HG03108 (cell line): ENCODE results near the gene ADCY2.

Experiments
- ATAC-seq: cut with Tn5 transposase; IDR thresholded peaks from one replicate; pipeline ENCODE4 v1.9.1; 2021; ENCODE audit warnings: moderate library complexity; ENCODE audit not compliant: unreplicated experiment

ADCY2 gene

DNA sequence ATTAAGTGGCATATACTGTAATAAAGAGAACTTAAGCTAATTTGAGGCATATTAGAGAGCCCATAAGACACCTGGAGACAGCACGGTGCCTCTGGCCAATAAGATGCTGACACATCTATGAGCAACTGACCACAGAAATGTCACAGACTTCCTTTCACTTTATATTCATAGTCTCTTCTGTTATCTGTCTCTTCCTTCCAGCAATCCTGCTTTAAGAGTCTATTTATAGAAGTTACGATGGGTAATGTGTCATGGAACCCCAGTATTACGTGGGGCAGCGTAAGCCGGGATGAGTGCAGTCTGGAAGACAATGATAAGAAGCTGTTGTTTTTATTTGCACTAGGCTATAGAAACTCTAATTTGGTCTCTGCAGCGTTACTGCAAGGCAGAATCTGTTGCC lies 318.2 kb downstream of the ADCY2 start:
- no peak for ATAC-seq

DNA sequence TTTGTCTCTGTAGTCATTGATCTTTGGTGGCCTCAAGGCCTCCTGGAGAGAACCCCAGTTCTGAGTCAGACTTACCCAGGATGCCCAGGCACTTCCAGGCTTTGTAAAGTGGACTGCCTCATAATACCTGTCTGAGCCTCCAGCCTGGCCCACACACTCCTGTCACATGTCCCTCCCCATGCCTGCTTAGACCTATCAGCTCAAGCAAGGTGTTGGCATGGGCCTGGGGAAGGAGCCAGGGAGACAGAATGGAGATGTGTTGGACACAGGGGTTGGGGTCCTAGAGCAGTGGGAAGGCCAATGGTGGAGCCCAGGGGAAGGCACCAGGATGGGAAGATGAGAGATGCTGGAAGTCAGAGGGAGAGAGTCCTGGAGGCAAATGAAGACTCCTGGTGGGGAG lies 318.8 kb downstream of the ADCY2 start:
- ATAC-seq = no peak

- ATAC-seq = no peak
Observed at GRCh38 chr5:7717691-7718090, 321.8 kb downstream of the ADCY2 start.

DNA sequence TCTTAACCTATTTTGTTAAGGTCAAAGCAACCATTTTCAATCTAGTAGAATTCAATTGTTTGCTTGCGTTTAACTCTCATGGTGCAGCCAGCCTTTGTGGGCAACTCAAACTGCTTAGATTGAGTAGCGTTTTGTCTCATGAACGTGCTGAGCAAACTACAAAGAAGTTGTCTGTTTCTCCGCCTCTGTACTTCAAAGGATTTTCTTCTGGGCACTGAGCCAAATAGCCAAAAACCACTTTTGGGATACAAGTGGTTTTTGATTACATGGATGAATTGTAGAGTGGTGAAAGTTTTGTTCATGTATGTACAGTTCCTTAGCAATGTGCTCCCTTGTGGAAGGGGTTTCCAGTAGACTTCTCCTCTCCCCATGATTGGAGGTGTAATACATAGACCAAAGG lies 332.1 kb downstream of the ADCY2 start:
- ATAC-seq = no peak

DNA sequence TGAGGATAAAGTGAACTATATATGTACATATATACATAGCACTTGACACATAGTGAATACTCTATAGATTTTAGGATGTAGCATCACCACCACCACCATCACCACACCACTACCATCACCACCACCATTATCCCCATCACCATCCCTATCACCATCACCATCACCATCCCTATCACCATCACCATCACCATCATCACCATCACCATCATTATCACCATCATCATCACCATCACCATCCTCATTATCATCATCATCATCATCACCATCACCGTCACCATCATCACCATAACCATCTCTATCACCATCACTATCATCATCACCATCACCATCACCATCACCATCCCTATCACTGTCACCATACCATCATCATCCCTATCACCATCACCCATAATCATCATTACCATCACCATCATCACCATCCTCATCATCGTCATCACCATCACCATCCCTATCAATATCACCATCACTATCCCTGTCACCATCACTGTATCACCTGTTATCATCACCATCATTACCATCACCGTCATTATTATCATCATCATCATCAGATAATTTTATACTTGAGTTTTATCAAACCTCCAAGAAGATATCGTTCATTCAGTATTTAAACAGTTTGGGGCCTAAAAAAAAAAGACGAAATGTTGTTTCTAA lies 345.6 kb downstream of the ADCY2 start:
- ATAC-seq = no peak

- no peak for ATAC-seq
Observed at GRCh38 chr5:7742241-7742656, 346.3 kb downstream of the ADCY2 start.

DNA sequence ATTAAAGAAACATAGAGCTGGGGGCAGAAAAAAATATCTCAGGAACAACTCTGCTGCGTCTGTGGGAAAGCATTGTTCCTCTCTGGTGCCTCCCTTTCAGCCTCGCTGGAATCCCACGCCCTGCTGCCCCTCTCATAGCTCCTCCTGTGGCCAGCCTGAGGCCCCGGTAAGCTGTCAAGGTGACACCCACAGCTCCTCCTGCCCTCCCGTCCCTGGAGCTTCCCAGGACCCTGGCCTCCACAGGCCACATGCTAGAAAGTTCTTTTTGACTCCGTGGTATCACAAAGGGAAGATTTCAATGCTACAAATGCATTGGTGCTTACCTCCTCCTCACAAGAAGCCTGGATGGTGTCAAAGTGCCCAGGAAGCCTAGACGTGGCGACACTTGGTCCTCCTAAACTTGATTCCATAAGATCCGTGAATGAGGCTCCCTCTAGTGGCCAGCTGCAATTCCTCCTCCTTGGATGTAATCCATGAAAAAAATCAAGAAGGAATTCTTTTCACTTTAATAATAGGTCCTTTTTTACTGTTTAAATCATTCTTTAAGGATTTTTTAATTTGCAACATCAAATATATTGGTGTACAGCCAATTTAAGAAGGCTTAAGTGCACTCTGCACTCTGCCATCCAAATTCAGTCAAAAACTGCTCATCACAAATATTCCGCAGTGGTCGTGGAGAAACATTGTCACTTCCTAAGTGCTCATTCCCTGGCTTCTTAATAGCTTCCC lies 350.1 kb downstream of the ADCY2 start:
- no peak for ATAC-seq

GRCh38 chr5:7747728-7748127 lies 351.8 kb downstream of the ADCY2 start:
- no peak for ATAC-seq

GRCh38 chr5:7749626-7750025 lies 353.7 kb downstream of the ADCY2 start:
- no peak for ATAC-seq

DNA sequence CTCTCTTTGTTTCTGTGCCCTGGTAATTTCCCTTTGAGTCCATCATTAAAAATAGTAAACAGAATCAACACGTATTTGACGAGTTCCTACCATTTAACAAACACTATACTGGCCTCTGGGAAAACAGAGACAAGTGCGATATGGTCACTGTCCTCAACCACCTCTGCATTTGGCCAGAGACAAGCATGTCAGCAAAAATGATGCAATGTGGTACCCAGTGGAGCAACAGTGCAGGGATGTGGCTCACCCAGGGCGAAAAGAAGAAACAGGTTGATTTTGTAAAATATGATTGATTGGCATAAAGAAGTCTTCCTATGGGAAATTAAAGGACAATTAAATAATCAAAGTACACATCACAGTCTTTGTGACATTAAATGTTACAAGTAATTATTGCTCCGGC lies 355.9 kb downstream of the ADCY2 start:
- ATAC-seq = no peak

GRCh38 chr5:7753181-7753580 lies 357.2 kb downstream of the ADCY2 start:
- ATAC-seq = no peak

- no peak for ATAC-seq
Observed at GRCh38 chr5:7753596-7753995, 357.7 kb downstream of the ADCY2 start.

DNA sequence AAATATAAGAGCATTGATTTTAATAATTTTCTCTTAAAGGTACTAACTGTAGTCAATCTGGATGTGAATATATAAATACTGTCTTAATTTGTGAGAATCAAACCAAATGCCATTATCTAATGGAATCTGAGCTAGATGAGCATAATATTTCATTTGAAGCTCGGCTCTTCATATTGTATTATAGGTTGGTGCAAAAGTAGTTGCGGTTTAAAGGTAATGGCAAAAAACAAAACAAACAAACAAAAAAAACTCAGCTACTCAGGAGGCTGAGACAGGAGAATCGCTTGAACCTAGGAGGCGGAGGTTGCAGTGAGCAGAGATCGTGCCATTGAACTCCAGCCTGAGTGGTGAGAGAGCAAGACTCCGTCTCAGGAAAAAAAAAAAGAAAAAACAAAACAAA lies 358.6 kb downstream of the ADCY2 start:
- no peak for ATAC-seq

DNA sequence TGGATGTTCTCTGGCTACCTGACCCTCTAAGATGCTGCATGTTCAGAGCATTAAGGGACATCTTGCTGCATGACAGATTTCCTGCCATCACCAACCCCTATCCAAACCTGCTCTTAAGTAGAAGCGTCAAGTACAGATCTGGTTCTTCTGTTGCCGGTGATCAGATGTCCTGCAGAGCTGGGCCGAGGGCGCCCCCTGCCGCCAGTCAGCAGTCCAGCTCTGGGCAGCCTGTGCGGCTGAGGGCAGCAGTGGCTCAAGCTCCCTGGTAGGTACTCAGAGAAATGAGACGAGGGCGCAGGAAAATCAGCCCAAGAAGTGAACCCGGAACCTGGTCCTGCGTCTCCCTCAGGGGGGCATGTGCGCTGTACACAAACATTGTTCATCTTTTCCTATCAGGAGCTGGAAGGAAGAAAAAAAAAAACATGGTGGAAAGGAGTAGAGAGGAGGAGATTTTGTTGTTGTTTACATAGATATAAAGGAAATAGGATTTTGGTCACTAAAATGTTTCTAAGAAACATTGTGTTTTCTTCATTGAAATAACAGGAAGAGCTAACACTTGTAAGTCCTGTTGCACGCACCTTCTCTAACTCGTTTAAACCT lies 359.2 kb downstream of the ADCY2 start:
- ATAC-seq = peak; percentile 70

- ATAC-seq = no peak
Observed at GRCh38 chr5:7755958-7756357, 360.0 kb downstream of the ADCY2 start.

DNA sequence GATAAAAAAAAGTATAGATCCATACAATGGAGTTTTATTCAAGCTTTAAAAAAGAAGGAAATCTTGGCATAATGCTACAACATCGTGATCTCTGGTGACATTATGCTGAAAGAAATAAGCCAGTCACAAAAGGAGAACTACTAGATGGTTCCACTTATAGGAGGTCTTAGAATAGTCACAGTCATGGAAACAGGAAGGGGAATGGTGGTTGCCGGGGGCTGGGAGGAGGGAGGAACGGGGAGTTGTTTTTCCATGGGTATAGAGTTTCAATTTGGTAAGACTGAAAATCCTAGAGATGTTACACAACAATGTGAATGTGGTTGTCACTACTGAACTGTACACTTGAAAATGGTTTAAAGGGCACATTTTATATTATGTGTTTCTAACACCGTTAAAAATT lies 360.5 kb downstream of the ADCY2 start:
- ATAC-seq = no peak

DNA sequence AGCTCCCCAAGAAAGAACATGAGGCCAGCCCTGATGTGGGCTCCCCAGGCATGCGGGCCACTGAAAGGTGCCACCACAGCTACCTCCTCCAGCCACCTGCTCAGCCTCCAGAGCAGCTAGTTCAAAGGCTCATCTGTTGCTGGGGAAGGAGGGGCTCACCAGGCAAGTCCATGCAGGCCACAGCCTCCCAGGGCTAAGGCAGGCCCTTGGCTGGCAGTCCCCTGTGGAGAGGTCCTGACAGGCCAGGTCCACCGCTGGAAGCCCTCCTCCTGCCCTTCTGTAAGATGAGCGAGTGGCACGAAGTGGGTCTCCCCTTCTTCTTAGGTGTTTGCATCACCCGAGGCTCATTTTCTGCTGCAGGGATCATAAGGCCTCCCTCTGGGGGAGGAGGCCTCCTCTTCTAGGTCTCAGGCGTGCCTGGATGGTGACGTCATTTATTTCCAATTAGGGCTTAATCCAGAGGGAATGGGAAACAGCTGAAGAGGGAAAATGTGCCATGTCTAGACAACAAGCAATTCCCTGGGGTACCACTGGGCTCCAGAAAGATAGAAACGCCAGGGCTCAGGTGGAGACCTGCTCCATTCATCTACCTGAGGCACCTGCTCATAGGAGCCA lies 363.4 kb downstream of the ADCY2 start:
- ATAC-seq = no peak

- no peak for ATAC-seq
Observed at GRCh38 chr5:7759951-7760580, 364.1 kb downstream of the ADCY2 start.

GRCh38 chr5:7762267-7762666 lies 366.3 kb downstream of the ADCY2 start:
- ATAC-seq = no peak

- ATAC-seq = no peak
Observed at GRCh38 chr5:7763621-7764072, 367.7 kb downstream of the ADCY2 start.

DNA sequence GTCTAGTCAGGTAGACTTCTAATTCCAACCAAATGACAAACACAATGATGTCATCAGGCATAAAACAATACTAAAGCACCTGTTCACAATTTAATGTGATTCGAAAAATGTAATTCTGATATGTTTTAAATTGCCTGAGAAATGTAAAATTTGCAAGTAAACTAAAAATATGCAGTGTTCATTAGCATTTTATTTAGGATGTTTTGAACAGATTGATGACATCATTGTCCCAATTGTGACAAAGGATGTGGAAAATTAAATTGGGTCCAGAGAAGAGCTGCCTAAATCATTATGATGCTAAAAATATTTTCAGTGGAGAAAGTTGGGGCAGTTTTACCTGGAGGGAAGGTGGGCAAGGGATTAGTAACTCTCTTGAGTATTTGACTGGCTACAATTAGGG lies 368.5 kb downstream of the ADCY2 start:
- no peak for ATAC-seq
